Activated naive CD4-positive, alpha-beta T cell treated with anti-CD3 and anti-CD28 coated beads for 36 hours (primary cell): ENCODE measurements around the gene RBM19. TPM values are rescaled to one million over a fixed set of nuclear protein-coding genes. Genes with fewer than 3 reads are reported as not detected.

Experiments
- CTCF ChIA-PET: fragments of 350-600 bp; sonication (Branson Sonifier 250); formaldehyde crosslinking; loops from one replicate; lab custom pipeline; 2021; ENCODE audit warnings: antibody characterized with exemption; lab: Charles Lee
- DNase-seq: peaks from one replicate; pipeline ENCODE4 v3.0.0-alpha.2; 2020
- H3K27ac Mint-ChIP-seq: one replicate; pipeline ENCODE4 v1.8.0; 2021; ENCODE audit warnings: mild to moderate bottlenecking, mixed read lengths
- H3K27me3 Mint-ChIP-seq: one replicate; pipeline ENCODE4 v1.8.0; 2021; ENCODE audit warnings: low read depth, mixed read lengths
- H3K36me3 Mint-ChIP-seq: one replicate; pipeline ENCODE4 v1.8.0; 2021; ENCODE audit warnings: low read depth, mixed read lengths
- H3K4me1 Mint-ChIP-seq: one replicate; pipeline ENCODE4 v1.8.0; 2021; ENCODE audit warnings: low read depth, mixed read lengths
- H3K4me3 Mint-ChIP-seq: one replicate; pipeline ENCODE4 v1.8.0; 2021; ENCODE audit warnings: mild to moderate bottlenecking, moderate library complexity, mixed read lengths
- H3K9me3 Mint-ChIP-seq: one replicate; pipeline ENCODE4 v1.8.0; 2021; ENCODE audit warnings: mixed read lengths
- intact Hi-C: fragments of 100-400 bp; cut with micrococcal nuclease; formaldehyde crosslinking; loops from one replicate; pipeline ENCODE4 v1.15.1; 2023
- total RNA-seq, 2 experiments: library from RNA; stranded (reverse); gene quantifications; one replicate each; pipeline ENCODE4 v1.2.3, GENCODE V29; 2021

RBM19 gene
- total RNA-seq, 2 experiments from 2014 or later, result 89.0 to 96.2 TPM

- H3K9me3 Mint-ChIP-seq, result no peaks in the 10 kb centered on the region
- no peak overlapping the region for H3K27ac Mint-ChIP-seq
- CTCF ChIA-PET, result no interaction called here
- peaks cover 13% of the 10 kb centered on the region for H3K36me3 Mint-ChIP-seq
- H3K4me3 Mint-ChIP-seq, result no peak overlapping the region
- DNase-seq, result no peak
- no peaks in the 10 kb centered on the region for H3K27me3 Mint-ChIP-seq
- no peaks in the 10 kb centered on the region for H3K4me1 Mint-ChIP-seq
- intact Hi-C loops, result no loop called here
These were observed 115.6 kb downstream of the RBM19 start for GRCh38 chr12:113850309-113851056.

GRCh38 chr12:113847856-113848255, 118.3 kb downstream of the RBM19 start:
- H3K4me3 Mint-ChIP-seq, result no peak overlapping the region
- DNase-seq, result no peak
- no peaks in the 10 kb centered on the region for H3K27me3 Mint-ChIP-seq
- no peaks in the 10 kb centered on the region for H3K9me3 Mint-ChIP-seq
- H3K4me1 Mint-ChIP-seq, result no peaks in the 10 kb centered on the region
- intact Hi-C loops, result no loop called here
- no peak overlapping the region for H3K27ac Mint-ChIP-seq
- H3K36me3 Mint-ChIP-seq, result peaks cover 19% of the 10 kb centered on the region
- CTCF ChIA-PET, result interaction anchor here (0.8 kb wide), 1 partner anchor 132 kb away, joined by 3 read pairs; no protein-coding TSS in a partner anchor

GRCh38 chr12:113846883-113847755, 119.0 kb downstream of the RBM19 start:
- DNase-seq, result no peak
- intact Hi-C loops, result no loop called here
- H3K36me3 Mint-ChIP-seq, result peaks cover 24% of the 10 kb centered on the region
- CTCF ChIA-PET, result no interaction called here
- H3K4me3 Mint-ChIP-seq, result no peak overlapping the region
- no peaks in the 10 kb centered on the region for H3K9me3 Mint-ChIP-seq
- no peaks in the 10 kb centered on the region for H3K27me3 Mint-ChIP-seq
- no peaks in the 10 kb centered on the region for H3K4me1 Mint-ChIP-seq
- no peak overlapping the region for H3K27ac Mint-ChIP-seq

- Mint-ChIP-seq H3K9me3 (no peaks in the 10 kb centered on the region), H3K27ac (no peak overlapping the region), H3K36me3 (peaks cover 24% of the 10 kb centered on the region), H3K4me1 (no peaks in the 10 kb centered on the region), H3K27me3 (no peaks in the 10 kb centered on the region), H3K4me3 (no peak overlapping the region)
- intact Hi-C loops, result no loop called here
- CTCF ChIA-PET, result no interaction called here
- DNase-seq, result no peak
These were observed 120.0 kb downstream of the RBM19 start for GRCh38 chr12:113845900-113846674.

GRCh38 chr12:113844495-113845210, 121.5 kb downstream of the RBM19 start:
- H3K36me3 Mint-ChIP-seq, result peaks cover 26% of the 10 kb centered on the region
- H3K27me3 Mint-ChIP-seq, result no peaks in the 10 kb centered on the region
- intact Hi-C loops, result no loop called here
- no peaks in the 10 kb centered on the region for H3K9me3 Mint-ChIP-seq
- H3K4me1 Mint-ChIP-seq, result no peaks in the 10 kb centered on the region
- no peak overlapping the region for H3K4me3 Mint-ChIP-seq
- CTCF ChIA-PET, result no interaction called here
- H3K27ac Mint-ChIP-seq, result no peak overlapping the region
- DNase-seq, result no peak

- CTCF ChIA-PET, result no interaction called here
- Mint-ChIP-seq H3K36me3 (peaks cover 18% of the 10 kb centered on the region), H3K4me1 (no peaks in the 10 kb centered on the region), H3K27ac (no peak overlapping the region), H3K27me3 (no peaks in the 10 kb centered on the region), H3K4me3 (no peak overlapping the region), H3K9me3 (no peaks in the 10 kb centered on the region)
- no peak for DNase-seq
- intact Hi-C loops, result no loop called here
These were observed 123.4 kb downstream of the RBM19 start for GRCh38 chr12:113842699-113843098.

- no peak overlapping the region for H3K4me3 Mint-ChIP-seq
- CTCF ChIA-PET, result no interaction called here
These were observed 124.3 kb downstream of the RBM19 start for GRCh38 chr12:113841786-113842185.

GRCh38 chr12:113840401-113841042, 125.6 kb downstream of the RBM19 start:
- Mint-ChIP-seq H3K36me3 (peaks cover 18% of the 10 kb centered on the region), H3K4me1 (no peaks in the 10 kb centered on the region), H3K27me3 (no peaks in the 10 kb centered on the region), H3K27ac (peak overlapping the region; percentile 68), H3K4me3 (no peak overlapping the region), H3K9me3 (no peaks in the 10 kb centered on the region)
- intact Hi-C loops, result no loop called here
- CTCF ChIA-PET, result no interaction called here
- no peak for DNase-seq

More at GRCh38 chr12:113841786-113842185, 124.3 kb downstream of the RBM19 start:
- intact Hi-C loops, result no loop called here
- Mint-ChIP-seq H3K27ac (no peak overlapping the region), H3K9me3 (no peaks in the 10 kb centered on the region), H3K27me3 (no peaks in the 10 kb centered on the region), H3K36me3 (peaks cover 18% of the 10 kb centered on the region), H3K4me1 (no peaks in the 10 kb centered on the region)
- DNase-seq, result no peak

- no peaks in the 10 kb centered on the region for H3K4me1 Mint-ChIP-seq
- intact Hi-C loops, result no loop called here
- no peak for DNase-seq
- H3K36me3 Mint-ChIP-seq, result peaks cover 20% of the 10 kb centered on the region
- CTCF ChIA-PET, result no interaction called here
- no peak overlapping the region for H3K4me3 Mint-ChIP-seq
- H3K27me3 Mint-ChIP-seq, result no peaks in the 10 kb centered on the region
- H3K27ac Mint-ChIP-seq, result no peak overlapping the region
- no peaks in the 10 kb centered on the region for H3K9me3 Mint-ChIP-seq
These were observed 127.2 kb downstream of the RBM19 start for GRCh38 chr12:113838896-113839295.

GRCh38 chr12:113837528-113838296, 128.4 kb downstream of the RBM19 start:
- no peaks in the 10 kb centered on the region for H3K27me3 Mint-ChIP-seq
- no peaks in the 10 kb centered on the region for H3K9me3 Mint-ChIP-seq
- DNase-seq, result no peak
- intact Hi-C loops, result no loop called here
- H3K4me3 Mint-ChIP-seq, result no peak overlapping the region
- H3K27ac Mint-ChIP-seq, result no peak overlapping the region
- H3K4me1 Mint-ChIP-seq, result no peaks in the 10 kb centered on the region
- H3K36me3 Mint-ChIP-seq, result peaks cover 23% of the 10 kb centered on the region
- CTCF ChIA-PET, result no interaction called here

- H3K9me3 Mint-ChIP-seq, result no peaks in the 10 kb centered on the region
- no peaks in the 10 kb centered on the region for H3K4me1 Mint-ChIP-seq
- H3K4me3 Mint-ChIP-seq, result no peak overlapping the region
- CTCF ChIA-PET, result no interaction called here
- DNase-seq, result no peak
- no peaks in the 10 kb centered on the region for H3K27me3 Mint-ChIP-seq
- no peak overlapping the region for H3K27ac Mint-ChIP-seq
- intact Hi-C loops, result no loop called here
- H3K36me3 Mint-ChIP-seq, result peaks cover 19% of the 10 kb centered on the region
These were observed 129.0 kb downstream of the RBM19 start for GRCh38 chr12:113837084-113837483.
